ENCODE data around the gene RBM34.
"Not testable (repeated sequence)": the region's sequence is repeated elsewhere in the genome, so short reads cannot be mapped to it uniquely, and the experiment has no call there.

RBM34 gene

GRCh38 chr1:235187316-235187715 lies 26.3 kb upstream of the RBM34 start:
- H3K36me3 ChIP-seq, result peaks cover 74 to 99% (median 92%) of the 10 kb centered on the region in 11 experiments
- no peak overlapping the region for H3K4me3 ChIP-seq
- no peaks in the 10 kb centered on the region for H3K27me3 ChIP-seq
- H3K4me2 ChIP-seq, result no peak overlapping the region
- no peak overlapping the region for H3K27ac ChIP-seq
- no peak for TF ChIP-seq Cebpa-rat (IDR thresholded peaks at IDR 0.05)
- H4K20me1 ChIP-seq, result peaks cover 0 to 13% (median 0%) of the 10 kb centered on the region in 11 experiments; a peak in 6 of 22 replicates
- H3K9ac ChIP-seq, result no peak overlapping the region
- H3K9me3 ChIP-seq (replicated peaks in 1 of 11), result no peaks in the 10 kb centered on the region
- no peaks in the 10 kb centered on the region for H3K4me1 ChIP-seq

GRCh38 chr1:235181561-235182245 lies 20.7 kb upstream of the RBM34 start:
- Histone ChIP-seq H3K27ac (no peak overlapping the region), H3K27me3 (no peaks in the 10 kb centered on the region), H3K9me3 (replicated peaks in 1 of 11) (no peaks in the 10 kb centered on the region), H4K20me1 (peaks cover 0 to 41% (median 12%) of the 10 kb centered on the region in 11 experiments; a peak in 15 of 22 replicates), H3K4me2 (no peak overlapping the region), H3K4me3 (no peak overlapping the region), H3K9ac (no peak overlapping the region), H3K36me3 (peaks cover 76 to 100% (median 95%) of the 10 kb centered on the region in 11 experiments), H3K4me1 (no peaks in the 10 kb centered on the region)
- no peak for TF ChIP-seq Cebpa-rat (IDR thresholded peaks at IDR 0.05)

- H3K36me3 ChIP-seq, result peaks cover 76 to 100% (median 95%) of the 10 kb centered on the region in 11 experiments
These were observed 19.9 kb upstream of the RBM34 start for GRCh38 chr1:235180916-235181460.

DNA sequence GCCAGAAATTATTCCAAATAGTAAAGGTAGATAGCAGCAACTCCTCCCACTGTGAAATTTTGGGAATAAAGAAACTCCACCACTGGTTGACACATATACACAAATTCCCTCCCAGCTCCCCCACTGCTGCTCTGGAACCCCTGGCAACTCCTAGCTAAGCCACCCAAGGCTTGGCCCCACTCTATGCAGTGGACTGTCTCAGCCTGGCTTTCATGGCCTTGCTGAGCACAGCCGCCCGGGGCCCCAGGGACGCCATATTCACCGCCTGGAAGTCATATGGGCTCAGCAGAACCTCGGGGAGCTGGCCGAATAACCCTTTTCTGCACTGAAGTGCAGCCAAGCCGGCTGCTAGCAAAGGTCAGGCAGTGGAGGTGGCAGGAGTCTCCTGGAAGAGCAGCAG lies 15.4 kb upstream of the RBM34 start:
- H3K9ac ChIP-seq, result no peak overlapping the region
- TF ChIP-seq Cebpa-rat (IDR thresholded peaks at IDR 0.05), result no peak
- H4K20me1 ChIP-seq, result peaks cover 0 to 32% (median 11%) of the 10 kb centered on the region in 11 experiments; a peak in 14 of 22 replicates
- H3K27me3 ChIP-seq, result no peaks in the 10 kb centered on the region
- H3K4me3 ChIP-seq, result no peak overlapping the region
- peaks cover 86 to 98% (median 94%) of the 10 kb centered on the region in 11 experiments for H3K36me3 ChIP-seq
- H3K4me1 ChIP-seq, result no peaks in the 10 kb centered on the region
- no peak overlapping the region for H3K4me2 ChIP-seq
- no peaks in the 10 kb centered on the region for H3K9me3 ChIP-seq (replicated peaks in 1 of 11)
- H3K27ac ChIP-seq, result no peak overlapping the region

More at GRCh38 chr1:235180916-235181460, 19.9 kb upstream of the RBM34 start:
- no peak overlapping the region for H3K27ac ChIP-seq
- H3K9ac ChIP-seq, result no peak overlapping the region
- no peaks in the 10 kb centered on the region for H3K9me3 ChIP-seq (replicated peaks in 1 of 11)
- no peak overlapping the region for H3K4me3 ChIP-seq
- H3K27me3 ChIP-seq, result no peaks in the 10 kb centered on the region
- no peak for TF ChIP-seq Cebpa-rat (IDR thresholded peaks at IDR 0.05)
- H4K20me1 ChIP-seq, result peaks cover 0 to 41% (median 12%) of the 10 kb centered on the region in 11 experiments; a peak in 15 of 22 replicates
- no peaks in the 10 kb centered on the region for H3K4me1 ChIP-seq
- H3K4me2 ChIP-seq, result no peak overlapping the region

GRCh38 chr1:235169986-235170385 lies 8.9 kb upstream of the RBM34 start:
- Histone ChIP-seq H3K4me3 (no peak overlapping the region), H3K27ac (no peak overlapping the region), H3K27me3 (no peaks in the 10 kb centered on the region), H3K9ac (no peak overlapping the region), H3K9me3 (replicated peaks in 1 of 11) (no peaks in the 10 kb centered on the region), H3K4me2 (no peak overlapping the region), H3K36me3 (peaks cover 70 to 98% (median 89%) of the 10 kb centered on the region in 11 experiments), H3K4me1 (no peaks in the 10 kb centered on the region), H4K20me1 (peaks cover 0 to 5% (median 0%) of the 10 kb centered on the region in 11 experiments; a peak in 1 of 22 replicates)
- TF ChIP-seq Cebpa-rat (IDR thresholded peaks at IDR 0.05), result no peak

DNA sequence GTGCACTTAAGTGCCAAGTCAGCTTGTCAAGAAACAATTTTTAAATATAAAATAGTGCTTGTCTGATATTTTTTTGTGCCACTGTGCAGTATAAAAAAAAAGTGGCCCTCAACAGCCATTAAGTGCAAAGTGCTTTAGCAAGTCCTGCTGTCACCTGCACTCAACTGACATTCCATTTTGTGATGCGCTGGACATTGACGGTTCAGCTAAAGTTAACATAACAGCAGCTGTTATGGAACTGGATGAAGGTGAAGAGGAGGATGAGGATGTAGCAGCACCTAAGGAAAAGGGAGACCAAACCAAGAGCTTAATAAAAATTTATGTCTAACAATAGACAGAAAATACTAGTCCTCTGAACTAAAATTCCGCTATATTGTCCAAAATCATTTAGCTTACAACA lies 7.3 kb upstream of the RBM34 start:
- H3K27me3 ChIP-seq, result no peaks in the 10 kb centered on the region
- TF ChIP-seq Cebpa-rat (IDR thresholded peaks at IDR 0.05), result no peak
- peaks cover 0 to 5% (median 0%) of the 10 kb centered on the region in 11 experiments; a peak in 1 of 22 replicates for H4K20me1 ChIP-seq
- H3K4me1 ChIP-seq, result no peaks in the 10 kb centered on the region
- no peak overlapping the region for H3K9ac ChIP-seq
- no peak overlapping the region for H3K4me2 ChIP-seq
- H3K36me3 ChIP-seq, result peaks cover 56 to 96% (median 88%) of the 10 kb centered on the region in 11 experiments
- H3K9me3 ChIP-seq (replicated peaks in 1 of 11), result peaks cover 0 to 4% (median 0%) of the 10 kb centered on the region in 11 experiments; a peak in 1 of 22 replicates
- no peak overlapping the region for H3K27ac ChIP-seq
- no peak overlapping the region for H3K4me3 ChIP-seq

DNA sequence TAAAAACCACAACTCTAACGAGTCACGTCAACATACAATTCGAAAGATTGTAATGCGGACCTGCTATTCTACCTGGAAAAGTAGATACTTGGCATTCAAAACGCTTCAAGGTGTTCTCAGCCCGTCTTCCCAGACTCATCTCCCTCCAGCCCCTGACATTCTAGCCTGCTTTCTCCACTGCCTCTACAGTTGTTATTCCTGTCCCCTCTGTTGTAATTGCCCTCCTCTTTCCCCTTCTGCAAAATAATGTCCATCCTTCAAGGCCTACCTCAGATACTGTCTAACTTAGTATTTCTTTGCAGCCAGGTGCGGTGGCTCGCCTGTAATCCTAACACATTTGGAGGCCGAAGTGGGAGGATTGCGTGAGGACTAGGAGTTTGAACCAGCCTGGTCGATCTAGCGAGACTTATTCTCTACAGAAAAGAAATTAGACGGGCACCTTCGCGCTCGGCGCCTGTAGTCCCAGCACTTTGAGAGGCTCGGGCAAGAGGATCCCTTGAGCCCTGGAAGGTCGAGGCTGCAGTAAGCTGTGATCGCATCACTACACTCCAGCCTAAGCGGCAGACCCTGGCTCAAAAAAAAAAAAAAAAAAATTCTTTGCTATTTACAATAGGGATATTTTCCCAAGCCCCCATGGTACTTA lies 756 bp upstream of the RBM34 start:
- peaks cover 25 to 64% (median 58%) of the 10 kb centered on the region in 11 experiments for H3K36me3 ChIP-seq
- peak overlapping the region; percentile 78 to 91 (median 86) for H3K4me3 ChIP-seq
- H3K9me3 ChIP-seq (replicated peaks in 1 of 11), result peaks cover 0 to 4% (median 0%) of the 10 kb centered on the region in 11 experiments; a peak in 1 of 22 replicates
- H3K9ac ChIP-seq, result peak overlapping the region; percentile 88 to 95 (median 92)
- peaks cover 0 to 31% (median 6%) of the 10 kb centered on the region in 11 experiments; a peak in 6 of 22 replicates for H4K20me1 ChIP-seq
- no peaks in the 10 kb centered on the region for H3K27me3 ChIP-seq
- H3K4me1 ChIP-seq, result peaks cover 23 to 42% (median 31%) of the 10 kb centered on the region in 10 experiments
- peak overlapping the region; percentile 72 to 96 (median 91) for H3K27ac ChIP-seq
- TF ChIP-seq Cebpa-rat (IDR thresholded peaks at IDR 0.05), result no peak
- H3K4me2 ChIP-seq, result peak overlapping the region; percentile 72 to 92 (median 87)

DNA sequence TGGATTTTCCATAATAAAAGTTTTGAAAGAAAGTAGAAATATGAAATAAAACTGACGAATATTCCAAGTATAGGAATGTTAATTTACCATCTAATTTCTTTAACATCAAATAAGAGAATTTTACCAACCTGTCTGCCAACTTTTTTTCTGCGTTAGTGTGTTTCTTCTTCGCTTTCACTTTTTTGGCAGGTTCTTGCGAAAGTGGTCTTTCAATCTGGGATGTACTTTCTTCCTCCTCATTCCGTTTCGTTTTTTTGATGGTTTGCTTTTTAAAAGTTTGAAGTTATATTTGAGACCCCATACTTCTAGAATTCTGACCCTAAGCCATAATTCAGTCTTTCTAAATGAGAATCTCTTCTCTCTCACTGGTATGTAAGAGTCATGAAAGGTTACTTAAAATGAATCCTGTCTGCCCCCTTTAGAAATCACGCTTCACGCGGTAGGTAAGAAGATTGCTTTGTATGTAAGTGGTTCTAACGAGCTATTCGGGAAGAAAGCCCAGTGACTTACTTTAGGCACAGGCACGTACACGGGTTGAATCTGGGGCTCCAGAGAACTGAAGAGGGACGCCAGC lies 580 bp downstream of the RBM34 start:
- H3K9ac ChIP-seq, result peak overlapping the region; percentile 88 to 95 (median 92)
- H3K4me3 ChIP-seq, result peak overlapping the region; percentile 78 to 91 (median 86)
- H3K9me3 ChIP-seq (replicated peaks in 1 of 11), result peaks cover 0 to 4% (median 0%) of the 10 kb centered on the region in 11 experiments; a peak in 1 of 22 replicates
- peak overlapping the region; percentile 84 to 95 (median 87) for H3K4me2 ChIP-seq
- H3K27ac ChIP-seq, result peak overlapping the region; percentile 72 to 96 (median 91)
- H4K20me1 ChIP-seq, result peaks cover 0 to 40% (median 6%) of the 10 kb centered on the region in 11 experiments; a peak in 8 of 22 replicates
- H3K36me3 ChIP-seq, result peaks cover 35 to 64% (median 57%) of the 10 kb centered on the region in 11 experiments
- peaks cover 23 to 45% (median 31%) of the 10 kb centered on the region in 10 experiments for H3K4me1 ChIP-seq
- TF ChIP-seq Cebpa-rat (IDR thresholded peaks at IDR 0.05), result peak in 1 of 11 experiments; percentile 23; a peak in 1 of 22 replicates
- H3K27me3 ChIP-seq, result no peaks in the 10 kb centered on the region

DNA sequence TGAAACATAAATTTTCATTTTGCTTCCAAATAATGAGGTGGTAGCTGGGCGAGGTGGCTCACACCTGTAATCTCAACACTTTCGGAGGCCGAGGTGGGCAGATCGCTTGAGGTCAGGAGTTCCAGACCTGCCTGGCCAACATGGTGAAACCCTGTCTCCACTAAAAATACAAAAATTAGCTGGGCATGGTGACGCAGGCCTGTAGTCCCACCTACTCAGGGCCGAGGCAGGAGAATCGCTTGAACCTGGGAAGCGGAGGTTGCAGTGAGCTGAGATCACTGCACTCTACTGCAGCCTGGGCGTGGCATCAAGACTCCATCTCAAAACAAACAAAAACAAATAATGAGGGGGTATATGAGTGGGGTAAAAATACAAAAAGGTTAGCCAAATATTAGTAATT lies 1.1 kb downstream of the RBM34 start:
- H3K36me3 ChIP-seq, result peaks cover 41 to 66% (median 60%) of the 10 kb centered on the region in 11 experiments
- peak overlapping the region; percentile 88 to 95 (median 92) for H3K9ac ChIP-seq
- peak overlapping the region; percentile 84 to 95 (median 87) for H3K4me2 ChIP-seq
- H3K27ac ChIP-seq, result peak overlapping the region in 10 of 11 experiments; percentile 86 to 96 (median 92); a peak in 17 of 22 replicates
- peaks cover 23 to 45% (median 31%) of the 10 kb centered on the region in 10 experiments for H3K4me1 ChIP-seq
- not testable (repeated sequence) for H3K9me3 ChIP-seq (replicated peaks in 1 of 11); H3K27me3 ChIP-seq
- peaks cover 0 to 44% (median 6%) of the 10 kb centered on the region in 11 experiments; a peak in 8 of 22 replicates for H4K20me1 ChIP-seq
- H3K4me3 ChIP-seq, result peak overlapping the region; percentile 78 to 91 (median 86)

DNA sequence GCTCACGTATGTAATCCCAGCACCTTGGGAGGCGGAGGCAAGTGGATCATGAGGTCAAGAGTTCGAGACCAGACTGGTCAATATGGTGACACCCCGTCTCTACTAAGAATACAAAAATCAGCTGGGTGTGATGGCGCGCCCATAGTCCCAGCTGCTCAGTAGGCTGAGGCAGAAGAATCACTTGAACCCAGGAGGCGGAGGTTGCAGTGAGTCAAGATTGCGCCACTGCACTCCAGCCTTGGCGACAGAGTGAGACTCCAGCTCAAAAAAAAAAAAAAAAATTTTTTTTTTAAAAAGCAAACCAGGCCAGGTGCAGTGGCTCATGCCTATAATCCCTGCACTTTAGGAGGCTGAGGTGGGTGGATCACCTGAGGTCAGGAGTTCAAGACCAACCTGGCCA lies 1.8 kb downstream of the RBM34 start:
- peak overlapping the region in 1 of 11 experiments; percentile 95; a peak in 3 of 22 replicates for H3K9ac ChIP-seq
- peaks cover 47 to 67% (median 60%) of the 10 kb centered on the region in 11 experiments for H3K36me3 ChIP-seq
- not testable (repeated sequence) for H3K27me3 ChIP-seq; H3K9me3 ChIP-seq (replicated peaks in 1 of 11)
- H3K4me1 ChIP-seq, result peaks cover 23 to 45% (median 31%) of the 10 kb centered on the region in 10 experiments
- H3K4me2 ChIP-seq, result peak overlapping the region; percentile 84 to 95 (median 87); a peak in 21 of 22 replicates
- H3K4me3 ChIP-seq, result peak overlapping the region in 6 of 10 experiments; percentile 78 to 91 (median 88); a peak in 4 of 20 replicates
- H3K27ac ChIP-seq, result peak overlapping the region in 2 of 11 experiments; percentile 86 to 96; a peak in 1 of 22 replicates
- peaks cover 0 to 51% (median 7%) of the 10 kb centered on the region in 11 experiments; a peak in 9 of 22 replicates for H4K20me1 ChIP-seq

All from BLaER1 treated with 17β-estradiol and CSF1 and Interleukin-3, amounts not matched to agents 10 nM and 100 nM (cell line).